ENCODE measurements around the gene NKX1-2. TPM values are rescaled to one million over a fixed set of nuclear protein-coding genes. Genes with fewer than 3 reads are reported as not detected.
A peak's percentile ranks its signal among the peaks of the same experiment; 100 is the strongest.
"Not testable (repeated sequence)": the region's sequence is repeated elsewhere in the genome, so short reads cannot be mapped to it uniquely, and the experiment has no call there.

Gene NKX1-2
- total RNA-seq, 1 experiment from 2014 or later, result not detected

GRCh38 chr10:124451276-124451675 is 1.4 kb upstream of the NKX1-2 start:
- no peak for DNase-seq (ENCODE audit: low spot score)

GRCh38 chr10:124450783-124451057 is 885 bp upstream of the NKX1-2 start:
- no peak for DNase-seq (ENCODE audit: low spot score)

GRCh38 chr10:124449170-124450011 is 444 bp downstream of the NKX1-2 start:
- DNase-seq (ENCODE audit: low spot score), result no peak

GRCh38 chr10:124448696-124449169 is 1.1 kb downstream of the NKX1-2 start:
- DNase-seq (ENCODE audit: low spot score), result no peak

- no peak for DNase-seq (ENCODE audit: low spot score)
Measured at GRCh38 chr10:124447751-124448466, 1.9 kb downstream of the NKX1-2 start.

- DNase-seq (ENCODE audit: low spot score), result no peak
Measured at GRCh38 chr10:124446830-124447750, 2.7 kb downstream of the NKX1-2 start.

- not testable (repeated sequence) for DNase-seq (ENCODE audit: low spot score)
Measured at GRCh38 chr10:124441694-124442093, 8.1 kb downstream of the NKX1-2 start.

- peak; percentile 50 for DNase-seq (ENCODE audit: low spot score)
Measured at GRCh38 chr10:124436191-124436638, 13.6 kb downstream of the NKX1-2 start.

GRCh38 chr10:124435683-124436082 is 14.2 kb downstream of the NKX1-2 start:
- DNase-seq (ENCODE audit: low spot score), result not testable (repeated sequence)

GRCh38 chr10:124433461-124433860 is 16.4 kb downstream of the NKX1-2 start:
- DNase-seq (ENCODE audit: low spot score), result no peak

- no peak for DNase-seq (ENCODE audit: low spot score)
Measured at GRCh38 chr10:124430077-124430476, 19.8 kb downstream of the NKX1-2 start.

GRCh38 chr10:124429576-124429975 is 20.3 kb downstream of the NKX1-2 start:
- no peak for DNase-seq (ENCODE audit: low spot score)

GRCh38 chr10:124428207-124428777 is 21.5 kb downstream of the NKX1-2 start:
- DNase-seq (ENCODE audit: low spot score), result no peak

GRCh38 chr10:124425227-124425962 is 24.4 kb downstream of the NKX1-2 start:
- no peak for DNase-seq (ENCODE audit: low spot score)

- no peak for DNase-seq (ENCODE audit: low spot score)
Measured at GRCh38 chr10:124423813-124424212, 26.0 kb downstream of the NKX1-2 start.

- DNase-seq (ENCODE audit: low spot score), result no peak
Measured at GRCh38 chr10:124422742-124423141, 27.1 kb downstream of the NKX1-2 start.

- DNase-seq (ENCODE audit: low spot score), result no peak
Measured at GRCh38 chr10:124420254-124420653, 29.6 kb downstream of the NKX1-2 start.

- DNase-seq (ENCODE audit: low spot score), result no peak
Measured at GRCh38 chr10:124419635-124420034, 30.2 kb downstream of the NKX1-2 start.

- DNase-seq (ENCODE audit: low spot score), result peak; percentile 86
Measured at GRCh38 chr10:124418726-124419501, 30.9 kb downstream of the NKX1-2 start, which contains the start of gene OAT. Gene OAT (minus strand): TSS chr10:124418923. CDS start chr10:124412171, 6,752 bp downstream.

Measured in A172 (cell line).